ENCODE measurements around the gene RECQL5. TPM values are rescaled to one million over a fixed set of nuclear protein-coding genes. Genes with fewer than 3 reads are reported as not detected.

RECQL5 gene
- total RNA-seq, 4 donors from 2014 or later, result 41.9 to 91.8 (median 70.1) TPM

DNA sequence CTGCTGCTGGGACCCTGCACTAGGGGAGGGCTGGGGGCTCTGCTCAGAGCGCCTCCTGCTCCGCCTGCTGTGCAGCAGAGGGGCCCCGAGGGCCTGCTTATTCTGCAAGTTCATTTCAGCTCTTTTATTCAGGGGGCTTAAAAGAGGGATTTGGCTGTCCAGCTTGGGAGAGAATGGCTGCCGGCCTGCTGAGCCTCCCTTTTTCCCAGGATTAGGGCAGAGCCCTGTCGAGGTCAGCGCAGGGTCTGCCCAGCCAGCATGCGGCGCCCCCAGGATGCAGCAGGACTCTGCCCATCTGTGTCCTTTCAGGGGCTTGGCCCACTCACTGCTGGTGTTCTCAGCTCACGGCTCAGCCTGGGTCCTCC, 32.6 kb downstream of the RECQL5 start:
- Histone ChIP-seq H3K27me3 (no peaks in the 10 kb centered on the region), H3K4me1 (peaks cover 43 to 69% of the 10 kb centered on the region in 2 donors), H3K36me3 (peaks cover 6 to 8% of the 10 kb centered on the region in 2 donors), H3K27ac (peak overlapping the region; percentile 89 to 97 (median 90)), H3K9me3 (no peaks in the 10 kb centered on the region), H3K4me3 (replicated peaks in 1 of 3) (no peak overlapping the region)
- DNase-seq, result no peak
- TF ChIP-seq POLR2A (IDR thresholded peaks at IDR 0.05), result no peak
- intact Hi-C loops (cut with DNase I), result loop anchor here (5.0 kb wide), 1 partner anchor 118 kb away; no protein-coding TSS in a partner anchor
- 79 to 100% methylated on average over 2 to 6 of the region's 9 CpGs for WGBS, 2 donors

DNA sequence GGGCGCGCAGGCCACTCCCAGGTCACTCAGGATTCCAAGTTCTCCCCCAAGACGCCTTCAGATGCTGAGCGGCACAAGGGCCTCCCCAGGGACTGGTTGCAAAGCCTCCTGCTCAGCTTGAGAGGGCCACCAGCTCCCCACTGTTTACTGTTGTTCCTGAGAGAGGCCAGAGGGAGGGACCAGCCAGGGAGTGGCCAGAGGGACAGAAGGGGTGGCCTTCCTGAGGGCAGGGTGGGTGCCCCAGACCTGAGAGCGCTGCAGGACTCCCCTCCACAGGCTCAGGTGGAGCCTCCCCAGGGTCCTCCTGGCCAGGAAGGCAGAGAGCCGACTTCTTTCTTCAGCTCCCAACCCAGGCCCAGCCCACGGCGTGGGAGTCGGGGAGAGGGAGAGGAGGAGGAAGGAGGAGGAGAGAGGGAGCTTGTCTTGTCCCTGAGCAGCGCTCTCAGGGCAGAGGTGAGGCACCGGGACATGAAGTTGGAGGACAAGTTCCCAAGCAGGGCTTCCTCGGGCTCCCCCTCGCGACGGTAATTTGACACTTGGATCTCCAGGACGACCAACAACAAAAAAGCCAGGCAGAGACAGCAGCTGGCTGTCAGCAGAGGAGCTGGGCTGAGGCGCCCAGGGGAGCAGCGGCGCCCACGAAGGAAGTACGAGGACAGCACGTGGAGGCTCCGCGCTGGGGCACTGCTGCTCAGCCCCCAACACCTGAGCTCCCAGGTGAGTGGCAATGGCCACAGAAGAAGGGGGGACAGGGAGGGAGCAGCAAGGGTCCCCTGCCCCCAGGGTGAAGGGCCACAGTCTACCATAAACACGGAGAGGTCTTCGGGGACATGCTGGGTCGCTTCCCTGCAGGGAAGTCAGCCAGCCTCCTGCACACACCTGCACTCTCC, 33.2 kb downstream of the RECQL5 start:
- no peaks in the 10 kb centered on the region for H3K27me3 ChIP-seq
- H3K4me1 ChIP-seq, result peaks cover 37 to 63% of the 10 kb centered on the region in 2 donors
- 3 to 11% methylated on average over 21 to 25 of the region's 27 CpGs for WGBS, 2 donors
- peaks cover 8 to 9% of the 10 kb centered on the region in 2 donors for H3K36me3 ChIP-seq
- peak; percentile 97 to 98 for DNase-seq
- H3K9me3 ChIP-seq, result no peaks in the 10 kb centered on the region
- peak overlapping the region; percentile 90 to 97 (median 93) for H3K27ac ChIP-seq
- H3K4me3 ChIP-seq (replicated peaks in 1 of 3), result no peak overlapping the region
- intact Hi-C loops (cut with DNase I), result loop anchor here (2.0 to 5.0 kb wide), 2 partner anchors 19 to 119 kb away; no protein-coding TSS in a partner anchor
- TF ChIP-seq POLR2A (IDR thresholded peaks at IDR 0.05), result peak in 1 of 2 donors; percentile 75
- TF ChIP-seq, protein P1, sequence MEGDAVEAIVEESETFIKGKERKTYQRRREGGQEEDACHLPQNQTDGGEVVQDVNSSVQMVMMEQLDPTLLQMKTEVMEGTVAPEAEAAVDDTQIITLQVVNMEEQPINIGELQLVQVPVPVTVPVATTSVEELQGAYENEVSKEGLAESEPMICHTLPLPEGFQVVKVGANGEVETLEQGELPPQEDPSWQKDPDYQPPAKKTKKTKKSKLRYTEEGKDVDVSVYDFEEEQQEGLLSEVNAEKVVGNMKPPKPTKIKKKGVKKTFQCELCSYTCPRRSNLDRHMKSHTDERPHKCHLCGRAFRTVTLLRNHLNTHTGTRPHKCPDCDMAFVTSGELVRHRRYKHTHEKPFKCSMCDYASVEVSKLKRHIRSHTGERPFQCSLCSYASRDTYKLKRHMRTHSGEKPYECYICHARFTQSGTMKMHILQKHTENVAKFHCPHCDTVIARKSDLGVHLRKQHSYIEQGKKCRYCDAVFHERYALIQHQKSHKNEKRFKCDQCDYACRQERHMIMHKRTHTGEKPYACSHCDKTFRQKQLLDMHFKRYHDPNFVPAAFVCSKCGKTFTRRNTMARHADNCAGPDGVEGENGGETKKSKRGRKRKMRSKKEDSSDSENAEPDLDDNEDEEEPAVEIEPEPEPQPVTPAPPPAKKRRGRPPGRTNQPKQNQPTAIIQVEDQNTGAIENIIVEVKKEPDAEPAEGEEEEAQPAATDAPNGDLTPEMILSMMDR (IDR thresholded peaks at IDR 0.05), result peak in 5 of 6 experiments; percentile 29 to 67 (median 53)

DNA sequence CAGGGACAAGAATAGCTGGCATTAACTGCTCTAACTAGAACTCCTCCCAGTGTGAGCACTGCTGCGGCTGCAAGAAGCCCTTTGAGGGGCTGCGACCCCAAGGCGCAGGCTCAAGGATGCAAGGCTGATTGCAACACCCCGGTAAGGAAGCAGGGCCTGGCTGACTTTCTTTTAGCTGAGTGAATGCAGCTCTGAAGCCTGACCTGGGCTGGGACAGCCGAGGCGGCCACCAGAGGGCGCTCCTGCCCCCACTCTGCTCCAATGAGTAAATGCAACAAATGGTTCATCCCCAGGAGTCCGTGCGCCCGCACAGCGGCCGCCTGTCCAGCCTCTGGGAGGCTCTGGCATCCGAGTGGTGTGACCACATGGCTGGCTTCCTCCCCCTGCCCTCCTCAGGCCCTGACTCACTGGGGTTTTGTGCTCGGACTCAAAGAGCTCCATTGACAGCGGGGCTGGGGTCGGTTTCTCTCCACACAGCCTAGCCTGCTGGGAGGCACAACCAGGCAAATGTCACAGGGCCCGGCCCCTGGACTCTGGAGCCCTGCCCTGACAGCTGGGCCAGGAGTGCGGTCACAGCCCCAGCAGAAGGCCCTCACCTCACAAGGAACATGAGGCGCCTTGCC, 34.0 kb downstream of the RECQL5 start, which contains the start of gene SMIM5:
Gene SMIM5 (plus strand): TSS at position 572 of the 623 bp plus-strand sequence. CDS start 6,768 bp downstream, outside the sequence.
- peak within 1 kb of the TSS; percentile 90 to 97 (median 93) for H3K27ac ChIP-seq
- peaks cover 31 to 55% of the 10 kb centered on the region in 2 donors for H3K4me1 ChIP-seq
- H3K36me3 ChIP-seq, result peaks cover 8 to 12% of the 10 kb centered on the region in 2 donors
- TF ChIP-seq, protein P1 (IDR thresholded peaks at IDR 0.05), result peak; percentile 81 to 97 (median 88)
- TF ChIP-seq POLR2A (IDR thresholded peaks at IDR 0.05), result no peak
- no peak within 1 kb of the TSS for H3K4me3 ChIP-seq (replicated peaks in 1 of 3)
- H3K27me3 ChIP-seq, result no peaks in the 10 kb centered on the region
- H3K9me3 ChIP-seq, result no peaks in the 10 kb centered on the region
- intact Hi-C loops (cut with DNase I), result loop anchor here (2.0 to 5.0 kb wide), 2 partner anchors 20 to 119 kb away; no protein-coding TSS in a partner anchor
- WGBS, 2 donors, result 10 to 25% methylated on average over 4 to 16 of the region's 19 CpGs
- peak; percentile 87 to 88 for DNase-seq

DNA sequence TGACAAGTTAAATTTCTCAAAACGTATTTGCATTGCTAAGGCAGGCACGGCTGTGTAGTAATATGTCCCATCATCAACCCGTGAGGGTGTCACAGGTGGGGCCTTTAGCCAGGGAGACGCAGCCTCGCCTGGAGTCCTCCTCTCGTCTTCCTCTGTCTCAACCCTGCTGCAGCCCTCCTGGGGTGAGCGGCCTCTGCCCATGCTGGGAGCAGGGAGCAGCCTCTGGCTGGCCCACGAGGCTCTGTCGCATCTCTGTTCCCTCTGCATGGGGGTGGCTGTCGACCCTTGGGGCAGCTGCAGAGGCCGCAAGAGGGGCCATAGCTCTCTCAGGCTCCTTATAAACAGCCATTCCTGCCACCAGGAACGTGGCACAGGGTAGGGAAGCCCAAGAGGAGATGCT, 34.5 kb downstream of the RECQL5 start:
- intact Hi-C loops (cut with DNase I), result loop anchor here (2.0 to 5.0 kb wide), 2 partner anchors 20 to 120 kb away; no protein-coding TSS in a partner anchor
- Histone ChIP-seq H3K27ac (peak overlapping the region in 1 of 3 donors; percentile 97), H3K9me3 (no peaks in the 10 kb centered on the region), H3K27me3 (no peaks in the 10 kb centered on the region), H3K36me3 (peaks cover 9 to 13% of the 10 kb centered on the region in 2 donors), H3K4me1 (peaks cover 28 to 50% of the 10 kb centered on the region in 2 donors), H3K4me3 (replicated peaks in 1 of 3) (no peak overlapping the region)
- TF ChIP-seq, protein P1 (IDR thresholded peaks at IDR 0.05), result no peak
- TF ChIP-seq POLR2A (IDR thresholded peaks at IDR 0.05), result no peak
- WGBS, 2 donors, result 82 to 83% methylated on average over 10 to 12 of the region's 12 CpGs
- DNase-seq, result no peak

DNA sequence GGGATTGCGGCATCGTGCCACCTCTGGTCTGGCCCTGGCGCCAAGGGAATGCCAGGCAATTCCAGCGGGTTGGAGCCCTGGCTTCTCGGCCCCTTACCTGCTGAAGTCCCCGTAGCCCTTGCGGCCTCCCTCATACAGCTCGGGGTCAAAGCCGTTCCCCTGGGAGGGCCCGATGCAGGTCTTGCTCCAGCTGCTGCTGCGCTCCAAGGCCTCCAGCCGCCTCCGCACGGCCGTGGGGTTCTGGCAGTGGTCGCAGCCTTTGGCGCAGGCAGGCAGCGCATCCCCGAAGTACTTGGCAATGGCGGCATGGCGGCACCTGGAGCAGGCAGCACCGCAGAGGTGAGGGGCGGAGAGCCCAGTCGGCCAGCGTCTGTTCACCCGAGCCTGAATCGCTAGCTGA, 35.6 kb downstream of the RECQL5 start:
- 91% methylated on average over 9 of the region's 27 CpGs; no CpG with 5 or more reads in 1 of the 2 donors for WGBS, 2 donors
- Histone ChIP-seq H3K4me3 (replicated peaks in 1 of 3) (no peak overlapping the region), H3K27ac (no peak overlapping the region), H3K4me1 (peaks cover 21 to 39% of the 10 kb centered on the region in 2 donors), H3K36me3 (peaks cover 18 to 23% of the 10 kb centered on the region in 2 donors), H3K9me3 (no peaks in the 10 kb centered on the region), H3K27me3 (no peaks in the 10 kb centered on the region)
- no peak for DNase-seq
- intact Hi-C loops (cut with DNase I), result loop anchor here (5.0 kb wide), 1 partner anchor 121 kb away; no protein-coding TSS in a partner anchor
- TF ChIP-seq POLR2A (IDR thresholded peaks at IDR 0.05), result no peak
- TF ChIP-seq, protein P1 (IDR thresholded peaks at IDR 0.05), result no peak

All from thyroid gland (tissue), 4 donors.